Measurements from ENCODE around the gene ZNRF3. TPM values are rescaled to one million over a fixed set of nuclear protein-coding genes. Genes with fewer than 3 reads are reported as not detected.

The ZNRF3 gene
- total RNA-seq, 6 experiments from 2014 or later: 5.8 to 9.2 (median 6.9) TPM

GRCh38 chr22:28980326-28980725 is 97.0 kb downstream of the ZNRF3 start:
- no peak for TF ChIP-seq POLR2A (IDR thresholded peaks at IDR 0.05)
- no peak overlapping the region for H3K4me3 ChIP-seq
- no peaks in the 10 kb centered on the region for H3K27me3 ChIP-seq
- H3K4me1 ChIP-seq: peaks cover 0 to 82% (median 21%) of the 10 kb centered on the region in 4 donors
- no peak overlapping the region for H3K27ac ChIP-seq
- intact Hi-C loops (cut with DNase I): no loop called here
- ATAC-seq (no peak), DNase-seq (no peak)
- H3K9me3 ChIP-seq: no peaks in the 10 kb centered on the region
- H3K36me3 ChIP-seq: no peaks in the 10 kb centered on the region

- Histone ChIP-seq H3K4me3 (peak overlapping the region; percentile 7 to 28 (median 16)), H3K36me3 (no peaks in the 10 kb centered on the region), H3K9me3 (no peaks in the 10 kb centered on the region), H3K27me3 (no peaks in the 10 kb centered on the region), H3K4me1 (peaks cover 0 to 88% (median 19%) of the 10 kb centered on the region in 4 donors), H3K27ac (peak overlapping the region; percentile 58 to 81 (median 71))
- DNase-seq (no peak), ATAC-seq (peak; percentile 49 to 79 (median 64))
- WGBS (ENCODE audit: insufficient coverage, low coverage, low lambda C conversion rate, missing lambda C conversion rate): 23% methylated on average over 14 of the region's 14 CpGs
- intact Hi-C loops (cut with DNase I): no loop called here
- TF ChIP-seq POLR2A (IDR thresholded peaks at IDR 0.05) (no peak), CTCF (IDR thresholded peaks at IDR 0.05) (no peak)
These were observed 98.6 kb downstream of the ZNRF3 start for GRCh38 chr22:28981818-28982499.

GRCh38 chr22:28983190-28983589 is 99.8 kb downstream of the ZNRF3 start:
- 100% methylated on average over 2 of the region's 7 CpGs for WGBS (ENCODE audit: insufficient coverage, low coverage, low lambda C conversion rate, missing lambda C conversion rate)
- ATAC-seq (no peak), DNase-seq (no peak)
- Histone ChIP-seq H3K4me1 (peaks cover 0 to 76% (median 16%) of the 10 kb centered on the region in 4 donors), H3K36me3 (no peaks in the 10 kb centered on the region), H3K27ac (peak overlapping the region in 1 of 3 donors; percentile 81), H3K27me3 (no peaks in the 10 kb centered on the region), H3K4me3 (no peak overlapping the region), H3K9me3 (no peaks in the 10 kb centered on the region)
- intact Hi-C loops (cut with DNase I): no loop called here
- no peak for TF ChIP-seq CTCF (IDR thresholded peaks at IDR 0.05)
- no peak for TF ChIP-seq POLR2A (IDR thresholded peaks at IDR 0.05)

GRCh38 chr22:28983788-28984441 is 100.5 kb downstream of the ZNRF3 start:
- TF ChIP-seq POLR2A (IDR thresholded peaks at IDR 0.05) (no peak), CTCF (IDR thresholded peaks at IDR 0.05) (no peak)
- peaks cover 0 to 4% (median 2%) of the 10 kb centered on the region in 4 donors for H3K36me3 ChIP-seq
- peaks cover 0 to 68% (median 14%) of the 10 kb centered on the region in 4 donors for H3K4me1 ChIP-seq
- WGBS (ENCODE audit: insufficient coverage, low coverage, low lambda C conversion rate, missing lambda C conversion rate): 68% methylated on average over 4 of the region's 4 CpGs
- no peak for DNase-seq
- peak in 1 of 4 donors; percentile 6 for ATAC-seq
- no peaks in the 10 kb centered on the region for H3K9me3 ChIP-seq
- intact Hi-C loops (cut with DNase I): no loop called here
- H3K27me3 ChIP-seq: no peaks in the 10 kb centered on the region
- no peak overlapping the region for H3K4me3 ChIP-seq
- H3K27ac ChIP-seq: peak overlapping the region in 1 of 3 donors; percentile 81

GRCh38 chr22:28984482-28985158 is 101.2 kb downstream of the ZNRF3 start:
- Histone ChIP-seq H3K27ac (peak overlapping the region in 1 of 3 donors; percentile 10), H3K36me3 (peaks cover 0 to 7% (median 3%) of the 10 kb centered on the region in 4 donors), H3K4me3 (no peak overlapping the region), H3K4me1 (peaks cover 0 to 61% (median 11%) of the 10 kb centered on the region in 4 donors), H3K9me3 (no peaks in the 10 kb centered on the region), H3K27me3 (no peaks in the 10 kb centered on the region)
- WGBS (ENCODE audit: insufficient coverage, low coverage, low lambda C conversion rate, missing lambda C conversion rate): 51% methylated on average over 2 of the region's 6 CpGs
- intact Hi-C loops (cut with DNase I): no loop called here
- ATAC-seq (peak; percentile 19 to 58 (median 48)), DNase-seq (no peak)
- TF ChIP-seq POLR2A (IDR thresholded peaks at IDR 0.05) (no peak), CTCF (IDR thresholded peaks at IDR 0.05) (no peak)
